H1 (cell line): Measurements from ENCODE around the gene PRAMEF14.
"Not testable (repeated sequence)": the region's sequence is repeated elsewhere in the genome, so short reads cannot be mapped to it uniquely, and the experiment has no call there.

ENCODE experiments used
- ASH2L ChIP-seq: fragments of 200-600, 300-600 bp; sonication (generic); IDR thresholded peaks from one replicate; pipeline ENCODE4 v1.7.1; 2017; ENCODE audit warnings: low read length
- BRCA1 ChIP-seq: IDR thresholded peaks from 2 replicates; pipeline ENCODE4 v1.6.1; 2012; ENCODE audit warnings: low read depth, low read length, improper control_type of control experiment
- CTCF ChIP-seq, 3 experiments: IDR thresholded peaks; 1 replicate in 2 of 3; 2 replicates in 1 of 3; pipeline versions ENCODE4 v1.5.1 to v1.6.1; 2011; ENCODE audit warnings: low read length in 3 of 3, mild to moderate bottlenecking in 3 of 3, inconsistent platforms in 2 of 3, low read depth in 1 of 3, moderate library complexity in 1 of 3; ENCODE audit not compliant: insufficient read depth in 1 of 3; ENCODE audit errors: control extremely low read depth in 1 of 3
- EZH2 ChIP-seq: fragments of 200-600 bp; sonication (generic); IDR thresholded peaks from 2 replicates; pipeline ENCODE4 v1.7.1; 2012; ENCODE audit warnings: low read depth, mild to moderate bottlenecking, moderate library complexity, low read length, inconsistent platforms; ENCODE audit not compliant: severe bottlenecking
- GTF2F1 ChIP-seq: IDR thresholded peaks from 2 replicates; pipeline ENCODE4 v1.6.1; 2012; ENCODE audit warnings: low read depth, low read length, improper control_type of control experiment, borderline replicate concordance
- KDM1A ChIP-seq: fragments of 200-600, 300-600 bp; sonication (generic); IDR thresholded peaks from 2 replicates; pipeline ENCODE4 v1.7.1; 2016; ENCODE audit warnings: mild to moderate bottlenecking, low read length, borderline replicate concordance
- MAX ChIP-seq: IDR thresholded peaks from 2 replicates; pipeline ENCODE4 v1.6.1; 2012; ENCODE audit warnings: inconsistent platforms
- NRF1 ChIP-seq: IDR thresholded peaks from 2 replicates; pipeline ENCODE4 v1.6.1; 2011; ENCODE audit warnings: mild to moderate bottlenecking, low read depth, low read length, improper control_type of control experiment
- POLR2A ChIP-seq, 2 experiments: IDR thresholded peaks; 1 replicate in 1 of 2; 2 replicates in 1 of 2; pipeline ENCODE4 v1.6.1; 2011; ENCODE audit warnings: low read depth in 2 of 2, low read length in 2 of 2, mild to moderate bottlenecking in 2 of 2; ENCODE audit errors: control extremely low read depth in 1 of 2
- RAD21 ChIP-seq, 2 experiments: IDR thresholded peaks in 1 of 2; conservative IDR thresholded peaks in 1 of 2; 2 replicates each; pipeline ENCODE4 v1.6.1; 2011; ENCODE audit warnings: low read depth in 2 of 2, low read length in 2 of 2, improper control_type of control experiment in 1 of 2, inconsistent platforms in 1 of 2, mild to moderate bottlenecking in 1 of 2, moderate library complexity in 1 of 2
- RFX5 ChIP-seq: IDR thresholded peaks from 2 replicates; pipeline ENCODE4 v1.6.1; 2011; ENCODE audit warnings: low read depth, low read length, improper control_type of control experiment, borderline replicate concordance
- TAF1 ChIP-seq: IDR thresholded peaks from 2 replicates; pipeline ENCODE4 v1.6.1; 2011; ENCODE audit warnings: mild to moderate bottlenecking, low read depth, low read length

GRCh38 chr1:13366536-13366935 is 19.6 kb upstream of the PRAMEF14 start:
- TF ChIP-seq RFX5; ASH2L; BRCA1; CTCF (IDR thresholded peaks at IDR 0.05; ENCODE audit: control extremely low read depth in 1 of 3, insufficient read depth in 1 of 3, low read depth in 1 of 3, low read length in 3 of 3); RAD21 (IDR thresholded peaks at IDR 0.05 in 1 of 2, conservative IDR thresholded peaks at IDR 0.05 in 1 of 2; ENCODE audit: low read depth in 2 of 2, low read length in 2 of 2); TAF1; KDM1A; EZH2; NRF1; MAX; GTF2F1; POLR2A (IDR thresholded peaks at IDR 0.05; ENCODE audit: control extremely low read depth in 1 of 2, low read depth in 2 of 2, low read length in 2 of 2): not testable (repeated sequence)
